AG20443 (cell line): ENCODE results near the gene KRT16.
A peak's percentile ranks its signal among the peaks of the same experiment; 100 is the strongest.

Experiments used
- DNase-seq: peaks from one replicate; pipeline ENCODE4 v3.0.0; 2012; ENCODE audit warnings: low spot score, mixed read lengths

The KRT16 gene

DNA sequence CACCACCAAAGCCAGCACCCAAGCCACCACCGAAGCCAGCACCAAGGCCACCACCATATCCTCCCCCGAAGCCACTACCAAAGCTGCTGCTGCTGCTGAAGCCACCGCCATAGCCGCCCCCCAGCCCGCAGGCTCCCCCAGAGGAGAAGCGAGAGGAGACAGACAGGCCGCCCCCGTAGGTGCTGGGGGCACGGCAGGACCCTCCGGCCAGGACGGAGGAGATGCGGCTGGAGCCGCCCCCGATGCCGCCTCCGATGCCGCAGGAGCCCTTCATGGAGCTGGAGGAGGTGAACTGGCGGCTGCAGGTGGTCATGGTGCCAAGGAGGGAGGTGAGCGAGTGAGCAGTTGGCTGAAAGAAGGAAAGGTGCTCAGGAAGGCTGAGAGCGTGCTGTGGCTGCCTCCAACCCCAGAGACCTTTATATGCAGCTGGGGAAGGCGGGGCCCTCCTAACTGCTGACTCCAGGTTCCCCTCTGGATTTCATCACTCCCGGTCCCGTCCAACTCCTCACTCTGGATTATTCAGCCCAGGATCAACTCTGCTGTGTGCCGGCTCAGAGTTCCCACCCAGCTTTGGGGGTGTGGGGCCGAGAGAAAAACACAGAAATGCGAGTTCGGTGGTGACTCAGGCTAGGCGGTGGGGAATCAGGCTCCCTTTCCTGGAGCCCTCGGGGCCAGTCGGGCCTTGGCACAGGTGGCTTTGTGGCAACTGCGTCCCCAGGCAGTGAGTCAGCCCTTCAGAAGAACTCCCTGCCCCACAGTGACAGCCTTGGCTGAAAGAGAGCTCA is at the start of gene KRT16:
KRT16 (minus strand) TSS at position 392 of the 785 bp plus-strand sequence; CDS start at position 313, 79 bp downstream.
- peak; percentile 84 for DNase-seq

DNA sequence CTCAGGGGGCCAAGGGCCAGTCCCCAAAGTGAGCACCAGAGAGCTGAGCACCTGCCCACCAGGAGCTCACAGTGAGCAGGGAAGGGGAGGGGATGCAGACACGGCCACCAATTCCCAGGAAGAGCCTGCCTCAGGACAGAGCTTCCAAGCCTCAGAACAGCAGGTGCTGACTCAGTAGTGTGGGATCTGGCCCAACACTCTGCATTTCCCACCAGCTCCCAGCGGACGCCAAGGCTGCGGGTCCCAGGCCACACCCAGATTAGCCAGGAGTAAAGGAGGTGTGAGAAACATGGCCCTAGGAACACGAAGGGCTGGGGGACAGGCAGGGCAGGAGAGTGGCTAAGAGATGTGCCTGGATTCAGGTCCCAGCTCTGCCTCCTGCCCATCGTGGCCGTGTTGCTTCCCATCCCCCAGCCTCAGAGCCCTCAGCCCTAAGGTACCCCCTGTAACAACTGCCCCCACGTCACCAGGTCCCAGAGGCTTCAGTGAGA is 47.7 kb upstream of the KRT16 start:
- no peak for DNase-seq

DNA sequence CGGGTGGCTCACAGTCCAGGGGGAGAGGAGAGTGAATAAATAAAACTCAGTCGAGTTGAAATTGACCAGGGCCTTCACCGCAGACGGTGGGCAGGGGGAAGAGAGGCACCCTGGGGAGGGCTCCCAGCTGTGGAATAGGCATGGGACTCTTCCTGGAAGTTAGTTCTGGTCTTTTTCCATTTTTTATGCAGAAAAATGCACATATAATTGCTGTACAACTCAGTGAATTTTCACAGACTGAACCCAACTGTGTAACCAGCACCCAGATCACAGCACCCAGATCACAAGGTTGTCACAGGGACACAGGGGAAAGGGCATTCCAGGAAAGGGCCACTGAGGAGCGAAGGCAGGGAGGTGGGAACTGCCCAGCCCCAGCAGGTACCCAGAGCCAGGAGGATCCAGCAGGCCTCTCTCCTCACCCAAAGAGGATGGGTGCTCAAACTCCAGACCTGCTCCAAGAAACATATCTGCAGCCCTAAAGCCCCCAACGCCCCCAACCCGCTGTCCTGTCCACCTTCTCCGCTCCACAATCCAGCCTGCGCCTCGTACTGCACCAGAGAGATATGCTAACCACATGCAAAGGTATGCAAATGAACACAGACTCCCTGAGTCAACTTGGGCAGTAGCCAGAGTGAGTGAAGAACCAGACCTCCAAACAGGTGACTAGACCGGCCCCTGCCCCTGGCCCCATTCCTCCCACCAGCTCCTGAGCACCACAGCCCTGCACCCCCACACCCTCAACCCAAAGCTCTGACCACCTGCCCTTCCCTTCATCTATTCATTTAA is 47.1 kb upstream of the KRT16 start:
- no peak for DNase-seq

DNA sequence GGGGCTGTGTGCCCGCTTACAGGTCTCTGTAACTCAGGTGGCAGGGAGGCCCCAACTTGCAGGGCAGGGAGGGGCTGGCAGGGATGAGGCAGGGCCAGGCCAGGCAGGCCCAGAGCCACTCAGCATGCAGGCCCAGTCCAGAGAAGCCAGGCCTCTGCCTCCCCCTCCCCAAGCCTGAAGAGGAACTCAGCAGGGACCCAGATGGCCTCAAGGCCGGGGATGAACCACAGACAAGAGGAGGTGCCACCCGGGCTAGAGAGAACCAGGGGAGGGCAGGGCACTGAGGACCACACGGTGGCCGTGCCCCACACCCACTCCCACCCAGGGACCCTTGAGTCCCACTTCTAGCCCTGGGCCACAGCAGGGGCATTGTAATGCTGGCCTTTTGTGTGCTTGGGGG is 46.3 kb upstream of the KRT16 start:
- DNase-seq, result no peak

DNA sequence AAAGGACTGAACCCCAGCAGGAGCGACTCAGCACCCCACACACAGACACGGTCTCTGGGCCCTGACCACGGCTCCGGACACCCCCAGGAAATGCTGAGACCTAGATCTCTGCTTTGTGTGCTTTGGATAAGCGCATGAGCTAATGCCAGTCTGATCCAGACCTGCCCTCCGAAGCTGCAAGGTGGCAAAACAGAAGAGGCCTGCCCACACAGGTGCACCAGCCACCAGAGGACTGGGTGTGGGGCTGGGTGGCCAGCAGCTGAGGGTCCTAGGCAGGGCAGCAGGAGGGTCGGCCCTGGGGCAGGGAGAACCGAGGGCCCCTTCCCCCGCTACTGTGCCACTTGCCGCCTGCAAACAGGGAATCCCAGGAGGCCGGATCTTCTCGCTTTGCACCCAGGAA is 45.4 kb upstream of the KRT16 start:
- DNase-seq, result no peak

DNA sequence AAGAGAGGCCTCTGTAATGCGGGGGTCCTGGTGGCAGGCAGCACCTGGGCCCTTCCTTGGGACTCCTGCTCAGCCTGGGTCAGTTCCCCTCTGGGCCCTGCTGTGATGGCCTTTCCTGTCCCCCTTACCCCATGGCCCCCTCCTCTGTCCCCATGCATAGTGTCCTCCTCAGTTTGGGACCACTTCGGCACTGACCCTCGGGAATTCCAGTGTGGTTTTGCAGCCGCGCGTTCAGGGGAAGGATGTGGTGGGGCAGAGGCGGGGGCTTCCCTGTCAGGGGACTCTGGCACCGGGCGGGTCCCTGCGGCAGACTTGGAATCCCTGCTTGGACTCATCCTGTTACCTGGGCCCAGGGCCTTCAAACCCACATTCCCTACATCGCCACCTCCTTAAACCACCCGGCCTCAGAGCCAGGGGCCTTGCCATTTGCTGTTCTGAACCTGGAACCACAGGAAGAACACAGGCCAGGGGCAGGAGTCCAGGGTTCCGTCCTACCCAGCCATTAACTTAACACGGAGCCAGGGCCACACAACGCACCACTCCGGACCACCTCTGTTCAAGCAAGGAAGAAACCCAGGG is 44.7 kb upstream of the KRT16 start:
- DNase-seq, result no peak

DNA sequence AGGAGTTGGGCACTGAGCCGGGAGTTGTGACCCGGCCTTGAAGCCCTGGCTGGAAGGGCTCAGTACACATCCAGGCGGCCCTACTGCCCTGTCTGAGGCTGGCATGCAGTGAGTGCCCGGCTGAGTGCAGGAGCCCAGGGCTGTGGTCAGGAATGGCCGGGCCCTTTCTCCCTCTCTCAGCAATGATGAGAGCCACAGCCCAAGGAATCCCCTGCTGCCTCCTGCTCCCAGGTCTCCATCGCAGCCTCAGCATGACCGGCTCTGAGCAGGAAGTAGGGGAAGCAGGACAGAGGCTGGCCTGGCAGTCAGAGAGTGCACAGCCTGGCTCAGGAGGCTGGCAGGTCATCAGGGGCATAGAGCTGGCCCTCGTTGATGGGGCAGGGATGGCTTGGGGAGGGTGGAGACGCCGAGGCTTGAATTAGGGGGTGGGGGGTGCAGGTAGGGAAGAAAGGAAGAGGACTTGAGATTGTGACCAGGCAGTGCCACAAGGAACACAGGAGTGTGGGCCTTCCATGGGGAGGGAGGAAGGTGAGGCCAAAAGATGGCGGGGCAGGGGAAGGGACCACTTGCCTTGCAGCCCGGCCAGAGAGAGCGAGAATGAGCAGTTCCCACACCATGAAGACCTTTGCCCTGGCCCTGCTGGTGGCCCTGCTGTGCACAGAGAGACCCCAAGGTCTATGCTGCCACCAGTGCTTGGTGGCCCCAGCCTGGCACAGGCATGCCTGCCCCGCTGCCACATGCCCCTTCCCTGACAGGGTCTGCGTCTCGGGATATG is 43.9 kb upstream of the KRT16 start:
- no peak for DNase-seq

DNA sequence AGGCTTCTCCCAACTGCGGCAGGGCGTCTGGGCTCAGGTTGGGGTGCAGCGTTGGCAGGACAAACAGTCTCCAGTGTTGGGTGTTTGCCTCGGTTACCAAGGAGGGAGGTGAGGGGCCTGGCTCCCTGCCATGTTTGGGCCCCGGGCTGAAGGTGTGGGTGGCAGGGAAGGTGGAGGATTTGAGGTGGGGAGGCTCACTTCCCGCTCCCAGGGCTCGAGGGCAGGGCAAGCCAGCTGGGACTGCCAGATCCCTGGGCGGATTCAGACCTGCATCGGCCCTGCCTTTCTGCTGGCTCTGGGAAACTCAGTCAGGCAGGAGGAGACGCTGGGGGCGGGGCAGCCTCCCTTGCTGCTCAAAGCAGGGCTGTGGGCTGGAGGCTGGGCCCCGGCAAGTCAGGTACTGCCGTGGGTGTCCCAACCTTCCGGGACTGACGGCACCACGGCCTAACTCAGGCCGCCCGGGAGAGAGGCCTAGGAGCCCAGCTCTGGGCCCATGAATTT is 43.1 kb upstream of the KRT16 start:
- DNase-seq, result no peak

DNA sequence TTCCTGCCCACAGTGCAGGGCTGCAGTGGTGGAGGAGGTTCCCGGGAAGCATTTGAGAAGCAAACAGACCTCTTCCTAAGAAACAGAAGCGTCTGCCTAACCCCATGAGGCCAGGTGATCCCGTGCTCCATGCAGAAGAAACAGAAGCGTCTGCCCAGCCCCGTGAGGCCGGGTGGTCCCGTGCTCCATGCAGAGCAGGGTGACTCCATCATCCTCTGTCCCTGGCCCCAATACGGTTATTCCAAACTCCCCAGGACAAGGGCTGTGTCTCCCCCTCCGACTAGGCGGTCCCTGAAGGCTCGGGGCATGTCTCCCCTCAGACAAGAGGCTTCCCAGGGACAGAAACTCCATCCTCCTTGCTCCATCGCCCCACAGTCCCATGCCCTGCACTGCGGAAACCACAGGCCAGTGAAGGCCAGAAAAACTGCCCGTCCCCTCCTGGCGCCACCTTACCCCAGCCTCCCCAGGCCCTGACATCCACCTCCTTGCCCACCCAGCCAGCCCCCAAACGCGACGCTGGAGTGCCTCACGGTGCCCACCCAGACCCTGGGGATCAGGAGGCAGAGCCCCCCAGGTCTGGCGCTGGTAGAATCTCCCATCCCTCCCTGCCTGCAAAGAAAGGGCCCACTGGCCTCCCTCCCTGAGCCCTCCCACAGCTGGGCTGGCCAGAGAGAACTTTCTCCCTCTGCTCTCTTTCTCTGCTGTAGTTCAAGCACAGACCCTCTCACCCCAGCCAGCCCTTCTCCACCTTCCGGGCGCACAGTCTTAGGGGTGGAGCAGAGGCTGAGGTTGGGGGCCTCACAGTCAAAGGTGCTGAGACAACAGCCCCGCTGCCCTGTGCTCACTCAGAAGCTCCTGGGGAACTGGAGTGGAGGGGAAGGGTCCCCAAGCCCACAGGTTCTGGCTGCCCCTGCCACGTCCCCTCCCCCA is 42.4 kb upstream of the KRT16 start:
- no peak for DNase-seq

DNA sequence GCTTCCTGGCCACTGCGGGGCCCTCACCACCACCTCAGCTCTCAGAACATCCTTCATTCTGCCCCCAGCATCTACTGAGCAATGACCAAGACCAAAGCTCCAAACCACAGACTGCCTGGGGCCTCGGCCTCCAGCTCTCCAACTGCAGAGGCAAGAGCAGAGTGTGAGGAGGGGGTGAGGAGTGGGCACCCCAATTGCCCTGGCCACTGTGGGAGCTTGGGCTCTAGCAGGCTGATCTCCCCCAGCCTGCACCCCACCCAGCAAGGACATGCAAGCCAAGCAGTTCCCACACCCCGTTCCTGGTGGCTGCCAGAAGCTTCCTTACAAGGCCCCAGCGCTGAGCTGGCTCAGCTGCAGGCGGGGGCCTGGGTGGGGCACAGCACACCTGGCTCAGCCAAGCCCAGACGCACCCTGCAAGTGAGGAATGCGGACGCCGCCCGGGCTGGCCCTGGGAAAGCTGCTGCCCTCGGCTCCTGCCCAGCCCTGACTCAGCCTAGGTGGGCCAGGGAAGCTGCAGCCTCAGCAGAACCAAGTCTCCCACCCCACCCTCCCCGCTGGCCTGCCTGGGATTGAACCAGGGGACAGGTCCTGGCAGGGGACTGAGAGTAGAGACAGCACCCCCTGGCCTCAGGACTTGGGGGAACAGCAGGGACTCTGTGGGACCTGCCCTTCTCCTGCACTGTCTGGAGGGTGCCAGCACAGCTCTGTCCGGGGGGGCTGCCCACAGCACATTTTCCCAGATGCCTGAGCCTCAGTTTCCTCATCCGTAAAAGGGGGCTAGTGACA is 41.5 kb upstream of the KRT16 start:
- no peak for DNase-seq

DNA sequence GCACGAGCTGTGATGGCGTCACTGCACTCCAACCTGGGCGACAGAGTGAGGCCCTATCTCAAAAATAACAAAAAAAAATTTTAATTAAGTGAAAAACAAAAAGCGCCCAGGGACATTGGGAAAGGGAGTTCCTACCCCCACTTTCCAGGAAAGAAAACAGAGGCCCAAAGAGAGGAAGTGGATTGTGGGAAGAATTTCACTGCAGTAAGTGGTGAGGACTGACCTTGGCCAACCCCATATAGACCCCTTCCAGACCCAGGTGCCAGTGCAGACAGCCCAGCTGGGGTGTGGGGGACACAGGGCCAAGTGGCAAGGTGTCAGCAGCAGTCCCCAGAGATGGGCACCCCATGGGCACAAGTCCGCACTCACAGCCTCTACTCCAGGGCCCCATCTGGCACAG is 40.9 kb upstream of the KRT16 start:
- no peak for DNase-seq

DNA sequence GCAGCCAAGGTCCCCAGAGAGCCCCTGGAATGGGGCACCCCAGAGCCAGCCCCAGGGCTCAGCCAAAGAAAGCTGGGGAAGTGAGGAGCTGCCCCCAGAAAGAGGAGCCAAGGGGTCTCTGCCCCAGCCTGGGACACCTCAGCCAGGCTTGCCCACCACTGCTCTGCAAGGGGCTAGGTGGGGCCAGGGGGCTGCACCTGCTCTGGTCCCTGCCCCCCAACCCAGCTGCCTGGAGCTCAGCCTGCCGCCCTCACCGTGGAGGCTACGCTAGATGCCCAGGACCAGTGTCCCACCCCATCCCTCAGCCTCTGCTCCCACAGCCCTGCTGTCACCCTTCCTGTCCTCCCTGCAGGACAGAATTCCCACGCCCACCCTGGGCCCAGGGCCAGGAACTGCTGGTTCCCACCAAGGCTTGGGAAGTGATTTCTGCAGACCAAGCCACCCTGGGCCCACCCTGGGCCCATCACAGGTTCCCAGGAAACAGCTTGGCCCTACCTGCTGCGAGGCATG is 39.9 kb upstream of the KRT16 start:
- DNase-seq, result no peak

DNA sequence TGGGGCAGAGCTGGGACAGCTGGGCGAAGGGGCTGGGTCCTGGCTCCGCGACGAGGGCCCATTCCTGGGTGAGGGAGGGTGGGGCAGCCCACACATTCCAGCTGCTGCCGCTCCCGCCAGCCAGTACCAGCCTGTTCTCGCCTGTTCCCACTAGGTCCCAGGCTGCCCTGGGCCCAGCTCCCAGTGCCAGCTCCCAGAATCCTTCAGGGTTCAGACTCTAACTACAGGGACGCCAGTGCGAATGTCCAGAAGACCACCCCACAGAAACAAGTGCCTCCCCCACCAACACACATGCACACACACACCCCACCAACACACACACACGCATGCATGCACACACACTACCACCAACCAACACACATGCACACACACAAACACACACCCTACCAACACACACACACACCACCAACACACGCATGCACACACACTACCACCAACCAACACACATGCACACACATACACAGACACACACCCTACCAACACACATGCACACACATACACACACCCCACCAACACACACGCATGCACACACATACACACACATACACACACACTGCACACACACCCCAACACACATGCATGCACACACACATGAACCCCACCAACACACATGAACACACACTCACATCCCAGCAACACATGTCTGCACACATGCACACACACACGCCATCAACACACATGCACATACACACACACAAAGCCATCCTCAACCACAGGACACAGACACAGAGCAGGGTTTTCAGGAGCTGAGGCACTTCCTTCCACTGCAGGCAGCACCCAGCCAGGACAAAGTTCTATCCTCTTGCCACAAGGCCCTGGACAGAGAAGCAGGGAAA is 39.3 kb upstream of the KRT16 start:
- peak; percentile 45 for DNase-seq

DNA sequence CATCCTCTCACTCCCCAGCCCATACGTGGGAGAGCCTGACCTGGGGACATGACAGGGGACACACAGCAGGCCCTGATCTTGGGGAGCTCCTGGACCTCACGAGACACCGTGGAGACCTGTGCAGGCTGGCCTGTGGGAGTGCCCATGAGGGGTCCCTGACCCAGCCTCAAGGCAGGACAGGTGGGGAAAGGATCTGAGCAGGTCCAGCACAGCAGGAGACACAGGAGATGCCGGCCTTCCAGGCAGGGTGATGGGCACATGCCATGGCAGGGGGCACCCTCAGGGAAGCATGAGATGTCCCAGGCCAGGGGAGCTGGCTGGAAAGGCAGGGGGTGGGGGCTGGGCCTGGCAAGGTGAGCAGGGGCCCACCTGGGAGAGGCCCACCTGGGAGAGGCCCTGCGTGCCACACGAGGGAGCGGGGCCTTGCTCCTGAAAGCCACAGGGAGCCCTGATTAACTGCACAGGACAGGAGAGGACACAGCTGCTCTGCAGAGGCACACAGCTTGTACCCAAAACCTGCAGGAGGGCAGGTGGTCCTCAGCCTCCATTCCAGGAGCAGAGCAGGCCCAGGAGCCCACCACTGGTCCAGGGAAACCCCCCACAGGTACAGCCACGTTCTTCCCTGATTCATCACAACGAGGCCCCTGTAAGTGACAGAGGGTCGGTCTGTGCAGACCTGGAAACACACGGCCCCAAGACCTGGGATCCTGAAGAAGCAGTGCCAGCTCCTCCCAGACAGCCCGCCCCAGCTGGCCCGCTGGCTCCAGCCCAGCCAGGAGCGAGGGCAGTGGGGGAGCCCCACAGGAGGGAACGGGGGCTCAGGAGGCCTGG is 38.4 kb upstream of the KRT16 start:
- DNase-seq, result no peak

DNA sequence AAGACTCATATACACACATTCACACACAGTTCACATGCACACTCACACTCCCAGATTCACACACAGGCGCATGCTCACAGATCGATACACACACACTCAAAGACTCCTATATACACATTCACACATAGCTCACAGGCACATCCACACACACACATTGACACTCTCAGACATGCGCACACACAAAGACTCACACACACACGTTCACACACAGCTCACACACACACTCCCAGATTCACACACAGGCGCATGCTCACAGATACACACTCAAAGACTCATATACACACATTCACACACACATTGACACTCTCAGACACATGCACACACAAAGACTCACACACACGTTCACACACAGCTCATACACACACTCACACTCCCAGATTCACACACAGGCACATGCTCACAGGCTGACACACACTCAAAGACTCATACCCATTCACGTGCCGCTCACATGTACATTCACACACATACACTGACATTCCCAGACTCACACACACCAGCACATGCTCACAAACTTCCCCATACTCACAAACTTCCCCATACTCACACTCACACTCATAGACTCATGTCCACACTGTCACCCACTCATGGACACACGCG is 37.5 kb upstream of the KRT16 start:
- DNase-seq, result no peak

DNA sequence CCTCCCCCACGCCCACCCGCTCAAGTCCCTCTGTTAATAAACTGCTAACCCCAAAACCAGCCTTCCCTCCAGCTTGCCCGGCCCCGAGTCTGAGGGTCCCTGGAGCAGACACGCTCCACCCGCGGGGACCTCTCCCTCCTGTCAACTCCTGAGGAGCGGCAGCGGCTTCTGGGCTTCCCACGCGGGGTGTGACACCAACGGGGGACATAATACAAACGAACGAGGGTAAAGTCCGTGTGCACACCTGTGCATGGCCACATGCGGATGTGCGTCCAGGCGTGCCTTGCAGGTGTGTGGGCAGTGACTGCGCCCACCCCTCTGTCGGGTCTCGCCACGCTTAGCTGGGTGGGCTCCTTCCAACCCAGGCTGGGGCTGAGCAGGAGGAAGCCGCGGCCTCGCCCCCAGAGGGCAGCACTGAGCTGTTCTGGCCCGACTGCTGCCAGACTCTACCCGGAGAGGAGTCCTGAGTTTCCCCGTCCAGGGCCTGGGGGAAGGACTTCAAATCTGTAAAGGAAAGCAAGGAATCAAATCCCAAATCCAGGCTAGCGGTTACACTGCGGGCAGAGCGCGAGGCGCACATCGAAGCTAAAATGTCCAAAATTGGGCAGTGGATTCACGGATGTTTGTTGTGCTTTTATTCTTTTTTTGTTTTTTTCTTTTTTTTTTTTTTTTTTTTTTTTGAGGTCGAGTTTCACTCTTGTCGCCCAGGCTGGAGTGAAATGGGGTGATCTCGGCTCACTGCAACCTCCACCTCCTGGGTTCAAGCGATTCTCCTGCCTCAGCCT is 36.0 kb upstream of the KRT16 start:
- DNase-seq, result peak; percentile 92

DNA sequence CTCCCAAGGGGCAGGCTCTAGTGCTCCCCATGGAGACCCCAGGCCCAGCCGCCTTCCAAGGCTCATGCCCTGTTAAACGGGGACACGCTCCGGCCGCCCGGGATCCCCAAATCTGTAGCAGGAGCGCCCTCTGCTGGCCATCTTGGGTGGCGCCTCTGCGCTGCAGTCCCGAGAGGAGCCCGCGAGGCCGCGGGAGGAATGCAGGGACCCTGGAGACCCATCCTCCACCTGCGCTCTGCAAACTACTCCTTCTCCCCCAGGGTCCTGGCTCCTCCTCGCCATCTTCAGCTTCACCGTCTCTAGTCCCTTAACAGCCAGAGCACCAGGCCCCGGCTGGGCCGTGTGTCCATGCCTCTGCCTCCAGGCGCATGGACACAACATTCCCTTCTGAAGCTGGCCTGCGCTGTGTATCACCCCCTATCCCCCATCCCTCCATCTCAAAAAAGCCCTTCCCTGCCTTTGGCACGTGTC is 35.4 kb upstream of the KRT16 start:
- DNase-seq, result peak; percentile 90
